Fibroblast of lung (primary cell): Measurements from ENCODE around the gene GJD3. TPM values are rescaled to one million over a fixed set of nuclear protein-coding genes. Genes with fewer than 3 reads are reported as not detected.

Experiments used
- DNase-seq, 2 donors: peaks; one replicate each; pipeline versions ENCODE4 v3.0.0 to v3.0.0-alpha.2; 2010; ENCODE audit warnings: low read depth in 2 of 2
- H2AFZ ChIP-seq: 2 replicates; pipeline ENCODE4 v1.5.1; 2012; ENCODE audit warnings: low read length, control low read depth, inconsistent platforms
- H3K27ac ChIP-seq: 2 replicates; pipeline ENCODE4 v1.5.1; 2011; ENCODE audit warnings: low read length, control low read depth; ENCODE audit not compliant: insufficient read depth
- H3K27me3 ChIP-seq: 2 replicates; pipeline ENCODE4 v1.5.1; 2011; ENCODE audit warnings: mild to moderate bottlenecking, low read length; ENCODE audit not compliant: control insufficient read depth, insufficient read depth
- H3K36me3 ChIP-seq: 2 replicates; pipeline ENCODE4 v1.5.1; 2011; ENCODE audit warnings: low read length; ENCODE audit not compliant: control insufficient read depth, insufficient read depth
- H3K4me1 ChIP-seq: 2 replicates; pipeline ENCODE4 v1.5.1; 2011; ENCODE audit warnings: low read length; ENCODE audit not compliant: control insufficient read depth, insufficient read depth; ENCODE audit errors: extremely low read depth
- H3K4me2 ChIP-seq: 2 replicates; pipeline ENCODE4 v1.5.1; 2011; ENCODE audit warnings: low read length, control low read depth; ENCODE audit not compliant: insufficient read depth; ENCODE audit errors: extremely low read depth
- H3K4me3 ChIP-seq, 4 experiments: fragments of 200-600 bp in 1 of 4; sonication (generic) in 1 of 4; replicated peaks in 1 of 4; 2 replicates each; pipeline ENCODE4 v1.5.1; 2011 to 2016; ENCODE audit warnings: low read length in 4 of 4, low read depth in 3 of 4, mild to moderate bottlenecking in 3 of 4, control low read depth in 2 of 4, inconsistent platforms in 1 of 4, mixed read lengths in 1 of 4; ENCODE audit not compliant: insufficient read depth in 1 of 4; ENCODE audit errors: control extremely low read depth in 1 of 4
- H3K79me2 ChIP-seq: 2 replicates; pipeline ENCODE4 v1.5.1; 2012; ENCODE audit warnings: mild to moderate bottlenecking, low read length, inconsistent platforms; ENCODE audit not compliant: control insufficient read depth, insufficient read depth
- H3K9ac ChIP-seq: 2 replicates; pipeline ENCODE4 v1.5.1; 2011; ENCODE audit warnings: mild to moderate bottlenecking, low read length, control low read depth; ENCODE audit not compliant: insufficient read depth
- H3K9me3 ChIP-seq: 2 replicates; pipeline ENCODE4 v1.5.1; 2012; ENCODE audit warnings: low read depth, low read length; ENCODE audit not compliant: control insufficient read depth, insufficient read depth
- H4K20me1 ChIP-seq: 2 replicates; pipeline ENCODE4 v1.5.1; 2011; ENCODE audit warnings: low read length; ENCODE audit not compliant: control insufficient read depth, insufficient read depth; ENCODE audit errors: extremely low read depth
- EZH2 ChIP-seq: IDR thresholded peaks from 2 replicates; pipeline ENCODE4 v1.5.1; 2012; ENCODE audit warnings: low read length, control low read depth, mild to moderate bottlenecking; ENCODE audit errors: missing control alignments
- polyA plus RNA-seq, 2 donors: library from polyadenylated mRNA; depleted of rRNA in 1 of 2; stranded (reverse) in 1 of 2; unstranded in 1 of 2; fragments of >200 nt; gene quantifications; 2 replicates each; pipeline ENCODE4 v1.2.1, GENCODE V29; 2011 to 2012; ENCODE audit warnings: missing spikeins in 1 of 2
- total RNA-seq: library from RNA; depleted of rRNA; stranded (reverse); fragments of >200 nt; gene quantifications from 2 replicates; pipeline ENCODE4 v1.2.1, GENCODE V29; 2014
- TF ChIP-seq, protein P1 (sequence below), 2 donors: IDR thresholded peaks in 1 of 2; conservative IDR thresholded peaks in 1 of 2; 1 replicate in 1 of 2; 2 replicates in 1 of 2; pipeline ENCODE4 v1.5.1; 2011 to 2012; ENCODE audit warnings: low read length in 2 of 2, control low read depth in 1 of 2, inconsistent platforms in 1 of 2, low read depth in 1 of 2, mild to moderate bottlenecking in 1 of 2

Gene GJD3
- total and polyA plus RNA-seq, 2 donors (not counting 1 experiment from before 2014, with no cell fraction given) = 0.99 to 4.3 TPM

DNA sequence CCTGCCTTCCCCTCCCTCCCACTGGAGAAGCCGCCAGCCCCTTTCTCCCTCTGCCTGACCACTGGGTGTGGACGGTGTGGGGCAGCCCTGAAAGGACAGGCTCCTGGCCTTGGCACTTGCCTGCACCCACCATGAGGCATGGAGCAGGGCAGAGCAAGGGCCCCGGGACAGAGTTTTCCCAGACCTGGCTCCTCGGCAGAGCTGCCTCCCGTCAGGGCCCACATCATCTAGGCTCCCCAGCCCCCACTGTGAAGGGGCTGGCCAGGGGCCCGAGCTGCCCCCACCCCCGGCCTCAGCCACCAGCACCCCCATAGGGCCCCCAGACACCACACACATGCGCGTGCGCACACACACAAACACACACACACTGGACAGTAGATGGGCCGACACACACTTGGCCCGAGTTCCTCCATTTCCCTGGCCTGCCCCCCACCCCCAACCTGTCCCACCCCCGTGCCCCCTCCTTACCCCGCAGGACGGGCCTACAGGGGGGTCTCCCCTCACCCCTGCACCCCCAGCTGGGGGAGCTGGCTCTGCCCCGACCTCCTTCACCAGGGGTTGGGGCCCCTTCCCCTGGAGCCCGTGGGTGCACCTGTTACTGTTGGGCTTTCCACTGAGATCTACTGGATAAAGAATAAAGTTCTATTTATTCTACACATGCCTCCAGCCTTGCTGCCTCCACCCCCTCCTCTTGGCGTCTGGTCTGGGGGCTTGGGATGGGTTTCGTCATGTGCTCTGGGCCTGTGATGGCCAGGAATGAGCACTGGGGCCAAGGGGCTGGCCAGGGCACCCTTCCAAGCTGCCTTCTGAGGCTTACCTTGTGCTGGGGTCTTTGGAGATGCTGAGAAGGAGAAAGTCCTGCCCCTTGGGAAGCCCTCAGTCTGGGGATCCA, 7.3 kb downstream of the GJD3 start:
- peaks cover 19% of the 10 kb centered on the region for H3K36me3 ChIP-seq
- H2AFZ ChIP-seq = no peak overlapping the region

DNA sequence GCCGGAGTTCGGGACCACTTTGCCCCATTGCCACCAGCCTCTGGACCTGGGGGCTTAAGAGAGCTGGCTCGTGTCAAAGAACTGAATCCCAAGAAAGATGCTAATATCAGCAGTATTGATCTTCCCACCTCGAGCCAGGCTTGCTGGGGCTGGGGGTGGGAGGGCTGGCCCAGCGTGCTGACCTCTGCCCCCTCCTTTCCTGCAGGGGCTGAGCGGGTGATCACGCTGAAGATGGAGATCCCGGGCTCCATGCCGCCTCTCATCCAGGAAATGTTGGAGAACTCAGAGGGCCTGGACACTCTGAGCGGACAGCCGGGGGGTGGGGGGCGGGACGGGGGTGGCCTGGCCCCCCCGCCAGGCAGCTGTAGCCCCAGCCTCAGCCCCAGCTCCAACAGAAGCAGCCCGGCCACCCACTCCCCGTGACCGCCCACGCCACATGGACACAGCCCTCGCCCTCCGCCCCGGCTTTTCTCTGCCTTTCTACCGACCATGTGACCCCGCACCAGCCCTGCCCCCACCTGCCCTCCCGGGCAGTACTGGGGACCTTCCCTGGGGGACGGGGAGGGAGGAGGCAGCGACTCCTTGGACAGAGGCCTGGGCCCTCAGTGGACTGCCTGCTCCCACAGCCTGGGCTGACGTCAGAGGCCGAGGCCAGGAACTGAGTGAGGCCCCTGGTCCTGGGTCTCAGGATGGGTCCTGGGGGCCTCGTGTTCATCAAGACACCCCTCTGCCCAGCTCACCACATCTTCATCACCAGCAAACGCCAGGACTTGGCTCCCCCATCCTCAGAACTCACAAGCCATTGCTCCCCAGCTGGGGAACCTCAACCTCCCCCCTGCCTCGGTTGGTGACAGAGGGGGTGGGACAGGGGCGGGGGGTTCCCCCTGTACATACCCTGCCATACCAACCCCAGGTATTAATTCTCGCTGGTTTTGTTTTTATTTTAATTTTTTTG, 8.5 kb downstream of the GJD3 start:
- no peaks in the 10 kb centered on the region for H3K9me3 ChIP-seq

More for the DNA sequence above, 7.3 kb downstream of the GJD3 start:
- H3K9ac ChIP-seq = no peak overlapping the region
- H3K4me3 ChIP-seq = no peak overlapping the region
- no peak for DNase-seq
- no peak overlapping the region for H3K4me2 ChIP-seq
- H4K20me1 ChIP-seq = no peaks in the 10 kb centered on the region
- TF ChIP-seq EZH2 = no peak
- no peaks in the 10 kb centered on the region for H3K27me3 ChIP-seq
- H3K9me3 ChIP-seq = no peaks in the 10 kb centered on the region
- no peak overlapping the region for H3K27ac ChIP-seq
- no peaks in the 10 kb centered on the region for H3K79me2 ChIP-seq
- peaks cover 8% of the 10 kb centered on the region for H3K4me1 ChIP-seq

DNA sequence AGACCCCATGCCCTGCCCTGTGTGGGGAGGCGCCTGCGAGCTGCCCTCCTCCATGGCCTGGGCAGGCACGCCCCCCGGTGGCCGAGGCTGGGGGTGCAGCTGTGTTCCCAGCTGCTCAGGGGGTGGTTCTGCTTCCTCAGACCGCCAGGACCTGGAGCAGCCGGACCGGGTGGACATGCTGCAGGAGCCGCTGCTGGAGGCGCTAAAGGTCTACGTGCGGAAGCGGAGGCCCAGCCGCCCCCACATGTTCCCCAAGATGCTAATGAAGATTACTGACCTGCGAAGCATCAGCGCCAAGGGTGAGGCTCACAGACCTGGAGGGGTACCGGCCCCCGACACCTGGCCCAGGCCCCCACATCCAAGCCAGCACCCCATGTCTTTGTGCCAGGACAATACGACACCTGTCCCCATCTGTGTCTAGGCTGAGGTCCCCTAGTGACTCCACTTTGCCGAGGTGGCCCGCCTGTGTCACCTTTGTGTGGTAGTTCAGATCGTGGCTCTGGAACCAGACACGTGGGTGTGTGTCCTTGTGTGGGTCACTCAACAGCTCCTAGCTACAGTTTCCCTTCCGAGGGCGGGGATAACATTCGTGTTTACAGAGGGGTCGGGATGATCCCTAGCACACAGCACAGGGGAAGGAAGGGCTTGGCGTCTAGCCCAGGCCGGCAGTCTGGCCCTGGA, 9.3 kb downstream of the GJD3 start:
- Histone ChIP-seq H3K27me3 (no peaks in the 10 kb centered on the region), H2AFZ (no peak overlapping the region), H3K4me2 (no peak overlapping the region), H3K4me3 (no peak overlapping the region), H3K79me2 (no peaks in the 10 kb centered on the region), H3K9me3 (no peaks in the 10 kb centered on the region), H4K20me1 (no peaks in the 10 kb centered on the region), H3K36me3 (peaks cover 22% of the 10 kb centered on the region), H3K4me1 (peaks cover 10% of the 10 kb centered on the region), H3K9ac (no peak overlapping the region), H3K27ac (no peak overlapping the region)
- DNase-seq = peak in 1 of 2 donors; percentile 56
- TF ChIP-seq, protein P1, sequence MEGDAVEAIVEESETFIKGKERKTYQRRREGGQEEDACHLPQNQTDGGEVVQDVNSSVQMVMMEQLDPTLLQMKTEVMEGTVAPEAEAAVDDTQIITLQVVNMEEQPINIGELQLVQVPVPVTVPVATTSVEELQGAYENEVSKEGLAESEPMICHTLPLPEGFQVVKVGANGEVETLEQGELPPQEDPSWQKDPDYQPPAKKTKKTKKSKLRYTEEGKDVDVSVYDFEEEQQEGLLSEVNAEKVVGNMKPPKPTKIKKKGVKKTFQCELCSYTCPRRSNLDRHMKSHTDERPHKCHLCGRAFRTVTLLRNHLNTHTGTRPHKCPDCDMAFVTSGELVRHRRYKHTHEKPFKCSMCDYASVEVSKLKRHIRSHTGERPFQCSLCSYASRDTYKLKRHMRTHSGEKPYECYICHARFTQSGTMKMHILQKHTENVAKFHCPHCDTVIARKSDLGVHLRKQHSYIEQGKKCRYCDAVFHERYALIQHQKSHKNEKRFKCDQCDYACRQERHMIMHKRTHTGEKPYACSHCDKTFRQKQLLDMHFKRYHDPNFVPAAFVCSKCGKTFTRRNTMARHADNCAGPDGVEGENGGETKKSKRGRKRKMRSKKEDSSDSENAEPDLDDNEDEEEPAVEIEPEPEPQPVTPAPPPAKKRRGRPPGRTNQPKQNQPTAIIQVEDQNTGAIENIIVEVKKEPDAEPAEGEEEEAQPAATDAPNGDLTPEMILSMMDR (conservative IDR thresholded peaks at IDR 0.05 in 1 of 2, IDR thresholded peaks at IDR 0.05 in 1 of 2; ENCODE audit: low read depth in 1 of 2, low read length in 2 of 2) = peak; percentile 78 to 83
- TF ChIP-seq EZH2 = no peak

More for the DNA sequence above, 8.5 kb downstream of the GJD3 start:
- H3K9ac ChIP-seq = no peak overlapping the region
- H3K4me3 ChIP-seq = no peak overlapping the region
- no peaks in the 10 kb centered on the region for H4K20me1 ChIP-seq
- TF ChIP-seq, protein P1 (conservative IDR thresholded peaks at IDR 0.05 in 1 of 2, IDR thresholded peaks at IDR 0.05 in 1 of 2; ENCODE audit: low read depth in 1 of 2, low read length in 2 of 2) = no peak
- no peak for TF ChIP-seq EZH2
- no peaks in the 10 kb centered on the region for H3K79me2 ChIP-seq
- H3K27me3 ChIP-seq = no peaks in the 10 kb centered on the region
- H3K4me1 ChIP-seq = peaks cover 8% of the 10 kb centered on the region
- DNase-seq = no peak
- H3K27ac ChIP-seq = no peak overlapping the region
- no peak overlapping the region for H2AFZ ChIP-seq
- no peak overlapping the region for H3K4me2 ChIP-seq
- H3K36me3 ChIP-seq = peaks cover 21% of the 10 kb centered on the region
